ENCODE data around the gene IGFL1.

- TF ChIP-seq CTCF (IDR thresholded peaks at IDR 0.05) (no peak), POLR2A (IDR thresholded peaks at IDR 0.05) (no peak)
Measured at GRCh38 chr19:46270521-46271256, 41.1 kb downstream of the IGFL1 start.

All from heart left ventricle (tissue), 13 donors.